ENCODE measurements around the gene MBNL2.

MBNL2 gene

GRCh38 chr13:97332742-97333141 lies 110.6 kb downstream of the MBNL2 start:
- no peak overlapping the region for H3K4me3 ChIP-seq (ENCODE audit: low read length)
- no peak for DNase-seq (ENCODE audit: low read depth)
- TF ChIP-seq CTCF (IDR thresholded peaks at IDR 0.05; ENCODE audit: insufficient read depth, low read depth, low read length, missing control alignments) = no peak

- TF ChIP-seq CTCF (IDR thresholded peaks at IDR 0.05; ENCODE audit: insufficient read depth, low read depth, low read length, missing control alignments) = no peak
- H3K4me3 ChIP-seq (ENCODE audit: low read length) = no peak overlapping the region
- no peak for DNase-seq (ENCODE audit: low read depth)
Observed at GRCh38 chr13:97333983-97334382, 111.8 kb downstream of the MBNL2 start.

GRCh38 chr13:97334690-97335089 lies 112.6 kb downstream of the MBNL2 start:
- no peak for DNase-seq (ENCODE audit: low read depth)
- no peak overlapping the region for H3K4me3 ChIP-seq (ENCODE audit: low read length)
- no peak for TF ChIP-seq CTCF (IDR thresholded peaks at IDR 0.05; ENCODE audit: insufficient read depth, low read depth, low read length, missing control alignments)

GRCh38 chr13:97335488-97336134 lies 113.5 kb downstream of the MBNL2 start:
- TF ChIP-seq CTCF (IDR thresholded peaks at IDR 0.05; ENCODE audit: insufficient read depth, low read depth, low read length, missing control alignments) = no peak
- H3K4me3 ChIP-seq (ENCODE audit: low read length) = no peak overlapping the region
- DNase-seq (ENCODE audit: low read depth) = peak; percentile 40

- no peak for TF ChIP-seq CTCF (IDR thresholded peaks at IDR 0.05; ENCODE audit: insufficient read depth, low read depth, low read length, missing control alignments)
- no peak overlapping the region for H3K4me3 ChIP-seq (ENCODE audit: low read length)
- DNase-seq (ENCODE audit: low read depth) = no peak
Observed at GRCh38 chr13:97337985-97338499, 115.9 kb downstream of the MBNL2 start.

- no peak for TF ChIP-seq CTCF (IDR thresholded peaks at IDR 0.05; ENCODE audit: insufficient read depth, low read depth, low read length, missing control alignments)
- no peak overlapping the region for H3K4me3 ChIP-seq (ENCODE audit: low read length)
- no peak for DNase-seq (ENCODE audit: low read depth)
Observed at GRCh38 chr13:97338571-97338970, 116.4 kb downstream of the MBNL2 start.
